Type B pancreatic cell (in vitro differentiated cells): Measurements from ENCODE around the gene LARP6. TPM values are rescaled to one million over a fixed set of nuclear protein-coding genes. Genes with fewer than 3 reads are reported as not detected.
"Not testable (repeated sequence)": the region's sequence is repeated elsewhere in the genome, so short reads cannot be mapped to it uniquely, and the experiment has no call there.

Source experiments
- DNase-seq: peaks from one replicate; pipeline ENCODE4 v3.0.0; 2021; ENCODE audit warnings: mixed read lengths; ENCODE audit not compliant: unreplicated experiment; ENCODE audit errors: extremely low spot score
- H3K27ac Mint-ChIP-seq: 2 replicates; pipeline ENCODE4 v1.8.0; 2021; ENCODE audit warnings: mild to moderate bottlenecking, mixed read lengths
- H3K27me3 Mint-ChIP-seq: 2 replicates; pipeline ENCODE4 v1.8.0; 2021; ENCODE audit warnings: mixed read lengths
- H3K36me3 Mint-ChIP-seq: 2 replicates; pipeline ENCODE4 v1.8.0; 2021; ENCODE audit warnings: mixed read lengths
- H3K4me1 Mint-ChIP-seq: one replicate; pipeline ENCODE4 v1.8.0; 2021; ENCODE audit warnings: mixed read lengths; ENCODE audit not compliant: unreplicated experiment
- H3K4me3 Mint-ChIP-seq: 2 replicates; pipeline ENCODE4 v1.8.0; 2021; ENCODE audit warnings: mild to moderate bottlenecking, mixed read lengths
- H3K9me3 Mint-ChIP-seq: 2 replicates; pipeline ENCODE4 v1.8.0; 2021; ENCODE audit warnings: mixed read lengths
- total RNA-seq: library from RNA; stranded (reverse); gene quantifications from 2 replicates; pipeline ENCODE4 v1.2.1, GENCODE V29; 2021; ENCODE audit warnings: low replicate concordance
- TF ChIP-seq, protein P1 (sequence below): fragments of 200-600 bp; sonication (generic); conservative IDR thresholded peaks from 2 replicates; pipeline ENCODE4 v1.5.0; 2021; ENCODE audit warnings: antibody characterized with exemption, mild to moderate bottlenecking

Gene LARP6
- total RNA-seq, 1 donor from 2014 or later, result 15.7 TPM

- H3K27me3 Mint-ChIP-seq, result peaks cover 2% of the 10 kb centered on the region
- TF ChIP-seq, protein P1, sequence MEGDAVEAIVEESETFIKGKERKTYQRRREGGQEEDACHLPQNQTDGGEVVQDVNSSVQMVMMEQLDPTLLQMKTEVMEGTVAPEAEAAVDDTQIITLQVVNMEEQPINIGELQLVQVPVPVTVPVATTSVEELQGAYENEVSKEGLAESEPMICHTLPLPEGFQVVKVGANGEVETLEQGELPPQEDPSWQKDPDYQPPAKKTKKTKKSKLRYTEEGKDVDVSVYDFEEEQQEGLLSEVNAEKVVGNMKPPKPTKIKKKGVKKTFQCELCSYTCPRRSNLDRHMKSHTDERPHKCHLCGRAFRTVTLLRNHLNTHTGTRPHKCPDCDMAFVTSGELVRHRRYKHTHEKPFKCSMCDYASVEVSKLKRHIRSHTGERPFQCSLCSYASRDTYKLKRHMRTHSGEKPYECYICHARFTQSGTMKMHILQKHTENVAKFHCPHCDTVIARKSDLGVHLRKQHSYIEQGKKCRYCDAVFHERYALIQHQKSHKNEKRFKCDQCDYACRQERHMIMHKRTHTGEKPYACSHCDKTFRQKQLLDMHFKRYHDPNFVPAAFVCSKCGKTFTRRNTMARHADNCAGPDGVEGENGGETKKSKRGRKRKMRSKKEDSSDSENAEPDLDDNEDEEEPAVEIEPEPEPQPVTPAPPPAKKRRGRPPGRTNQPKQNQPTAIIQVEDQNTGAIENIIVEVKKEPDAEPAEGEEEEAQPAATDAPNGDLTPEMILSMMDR, result no peak
- DNase-seq, result no peak
- peaks cover 6% of the 10 kb centered on the region for H3K4me1 Mint-ChIP-seq
- no peak overlapping the region for H3K4me3 Mint-ChIP-seq
- H3K36me3 Mint-ChIP-seq, result no peaks in the 10 kb centered on the region
- peak overlapping the region; percentile 16 for H3K27ac Mint-ChIP-seq
- no peaks in the 10 kb centered on the region for H3K9me3 Mint-ChIP-seq
Observed at GRCh38 chr15:70863450-70864218, 9.7 kb upstream of the LARP6 start.

- Mint-ChIP-seq H3K9me3 (no peaks in the 10 kb centered on the region), H3K27ac (no peak overlapping the region), H3K27me3 (peaks cover 16% of the 10 kb centered on the region), H3K4me1 (peaks cover 4% of the 10 kb centered on the region), H3K4me3 (no peak overlapping the region), H3K36me3 (no peaks in the 10 kb centered on the region)
- no peak for DNase-seq
- TF ChIP-seq, protein P1, result no peak
Observed at GRCh38 chr15:70859998-70860397, 6.0 kb upstream of the LARP6 start.

- Mint-ChIP-seq H3K36me3 (no peaks in the 10 kb centered on the region), H3K4me1 (peaks cover 8% of the 10 kb centered on the region), H3K27ac (no peak overlapping the region), H3K27me3 (peaks cover 21% of the 10 kb centered on the region), H3K4me3 (no peak overlapping the region), H3K9me3 (no peaks in the 10 kb centered on the region)
- TF ChIP-seq, protein P1, result no peak
- DNase-seq, result no peak
Observed at GRCh38 chr15:70859322-70859908, 5.5 kb upstream of the LARP6 start.

- not testable (repeated sequence) for H3K9me3 Mint-ChIP-seq, H3K36me3 Mint-ChIP-seq, H3K27ac Mint-ChIP-seq, H3K4me3 Mint-ChIP-seq, DNase-seq, H3K4me1 Mint-ChIP-seq
- peaks cover 22% of the 10 kb centered on the region for H3K27me3 Mint-ChIP-seq
Observed at GRCh38 chr15:70858614-70859321, 4.8 kb upstream of the LARP6 start.

- Mint-ChIP-seq H3K27me3 (peaks cover 26% of the 10 kb centered on the region), H3K4me1 (peaks cover 15% of the 10 kb centered on the region), H3K9me3 (no peaks in the 10 kb centered on the region), H3K27ac (no peak overlapping the region), H3K36me3 (no peaks in the 10 kb centered on the region), H3K4me3 (no peak overlapping the region)
- TF ChIP-seq, protein P1, result no peak
- no peak for DNase-seq
Observed at GRCh38 chr15:70857562-70858285, 3.8 kb upstream of the LARP6 start.
